Measurements from ENCODE around the gene SPAG17.

GRCh38 chr1:118209648-118210047 is 24.6 kb upstream of the SPAG17 start:
- TF ChIP-seq POLR2AphosphoS5 (IDR thresholded peaks at IDR 0.05; ENCODE audit: low read depth) (no peak), CTCF (conservative IDR thresholded peaks at IDR 0.05; ENCODE audit: low read depth in 2 of 2) (no peak), EZH2phosphoT487 (IDR thresholded peaks at IDR 0.05; ENCODE audit: unreplicated experiment) (no peak), EZH2 (IDR thresholded peaks at IDR 0.05; ENCODE audit: low read depth, unreplicated experiment) (no peak), REST (IDR thresholded peaks at IDR 0.05; ENCODE audit: unreplicated experiment) (no peak), CREB1 (CRISPR knock-in tag; IDR thresholded peaks at IDR 0.05; ENCODE audit: low read depth) (no peak)
